HEK293T (cell line): ENCODE results near the gene VRK3.

Experiments used
- FOXA1 ChIP-seq: fragments of 450-650 bp; IDR thresholded peaks from 2 replicates; pipeline ENCODE4 v1.6.1; 2016; ENCODE audit warnings: mild to moderate bottlenecking
- FOXM1 ChIP-seq: fragments of 450-650 bp; IDR thresholded peaks from 2 replicates; pipeline ENCODE4 v1.6.1; 2017; ENCODE audit warnings: mild to moderate bottlenecking, borderline replicate concordance
- L3MBTL2 ChIP-seq: fragments of 450-650 bp; conservative IDR thresholded peaks from 2 replicates; pipeline ENCODE4 v1.6.1; 2016; ENCODE audit warnings: mild to moderate bottlenecking
- LEF1 ChIP-seq: fragments of 450-650 bp; IDR thresholded peaks from 2 replicates; pipeline ENCODE4 v1.6.1; 2017; ENCODE audit warnings: mild to moderate bottlenecking, borderline replicate concordance
- SUZ12 ChIP-seq: fragments of 450-650 bp; IDR thresholded peaks from 2 replicates; pipeline ENCODE4 v1.6.1; 2016; ENCODE audit warnings: mild to moderate bottlenecking

- TF ChIP-seq FOXA1 (no peak), L3MBTL2 (no peak), FOXM1 (no peak), SUZ12 (no peak), LEF1 (no peak)
Observed at GRCh38 chr19:49950590-49950948, 74.6 kb downstream of the VRK3 start.
